22Rv1 (cell line): ENCODE results near the gene C4orf36.

Source experiments
- CTCF ChIP-seq: fragments of 450-650 bp; IDR thresholded peaks from 2 replicates; pipeline ENCODE4 v1.5.1; 2017; ENCODE audit warnings: mild to moderate bottlenecking
- ZFX ChIP-seq: fragments of 450-650 bp; IDR thresholded peaks from 2 replicates; pipeline ENCODE4 v1.6.1; 2017; ENCODE audit warnings: antibody characterized with exemption, borderline replicate concordance

DNA sequence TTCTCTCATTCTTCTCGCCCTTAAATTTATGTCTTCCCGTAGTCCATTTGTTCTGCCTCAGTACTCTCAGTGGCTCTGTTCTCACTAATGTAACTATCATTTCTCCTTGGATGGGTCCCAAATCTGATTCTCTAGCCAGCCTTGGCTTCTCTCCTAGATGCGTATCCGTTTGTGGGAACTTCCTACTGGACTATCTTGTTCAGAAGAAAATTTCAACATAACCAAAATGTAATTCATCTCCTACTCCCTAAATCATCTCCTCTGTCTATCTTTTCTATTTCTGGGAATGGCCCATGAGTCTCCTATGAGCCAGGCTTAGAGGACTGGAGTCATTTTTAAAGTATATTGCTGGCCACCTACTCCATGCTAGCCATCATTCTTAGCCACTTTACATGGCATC is 4.4 kb upstream of the C4orf36 start:
- no peak for TF ChIP-seq ZFX
- TF ChIP-seq CTCF, result no peak
